Measurements from ENCODE around the gene CLMP. TPM values are rescaled to one million over a fixed set of nuclear protein-coding genes. Genes with fewer than 3 reads are reported as not detected.
A peak's percentile ranks its signal among the peaks of the same experiment; 100 is the strongest.
"Not testable (repeated sequence)": the region's sequence is repeated elsewhere in the genome, so short reads cannot be mapped to it uniquely, and the experiment has no call there.

Gene CLMP
- total RNA-seq, 2 experiments from 2014 or later: 0.25 to 0.31 TPM

DNA sequence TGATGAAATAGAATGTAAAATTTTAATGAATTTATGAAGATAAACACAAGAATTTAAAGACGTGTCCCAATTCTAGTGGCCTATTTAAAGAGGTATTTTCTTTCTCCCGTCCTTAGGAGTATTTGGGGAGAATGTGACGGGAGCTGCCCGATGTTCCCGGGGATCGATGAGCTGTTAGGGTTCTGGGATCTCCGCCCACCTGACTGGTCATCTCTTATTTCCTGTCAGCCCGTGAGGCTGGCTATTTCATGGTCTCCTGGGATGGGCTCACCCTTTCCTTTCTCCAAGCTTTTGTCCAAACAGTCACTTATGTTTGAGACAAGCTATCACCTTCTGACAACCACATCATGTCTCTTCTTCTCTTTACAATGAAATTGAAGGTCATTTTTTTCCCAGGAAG, 16.9 kb upstream of the CLMP start:
- Mint-ChIP-seq H3K27me3 (peaks cover 82% of the 10 kb centered on the region), H3K4me1 (peaks cover 1% of the 10 kb centered on the region), H3K4me3 (no peak overlapping the region), H3K36me3 (no peaks in the 10 kb centered on the region), H3K27ac (no peak overlapping the region), H3K9me3 (no peaks in the 10 kb centered on the region)
- no peak for DNase-seq
- no peak for ATAC-seq (ENCODE audit: low read depth)
- POLR2A ChIA-PET: no interaction called here

DNA sequence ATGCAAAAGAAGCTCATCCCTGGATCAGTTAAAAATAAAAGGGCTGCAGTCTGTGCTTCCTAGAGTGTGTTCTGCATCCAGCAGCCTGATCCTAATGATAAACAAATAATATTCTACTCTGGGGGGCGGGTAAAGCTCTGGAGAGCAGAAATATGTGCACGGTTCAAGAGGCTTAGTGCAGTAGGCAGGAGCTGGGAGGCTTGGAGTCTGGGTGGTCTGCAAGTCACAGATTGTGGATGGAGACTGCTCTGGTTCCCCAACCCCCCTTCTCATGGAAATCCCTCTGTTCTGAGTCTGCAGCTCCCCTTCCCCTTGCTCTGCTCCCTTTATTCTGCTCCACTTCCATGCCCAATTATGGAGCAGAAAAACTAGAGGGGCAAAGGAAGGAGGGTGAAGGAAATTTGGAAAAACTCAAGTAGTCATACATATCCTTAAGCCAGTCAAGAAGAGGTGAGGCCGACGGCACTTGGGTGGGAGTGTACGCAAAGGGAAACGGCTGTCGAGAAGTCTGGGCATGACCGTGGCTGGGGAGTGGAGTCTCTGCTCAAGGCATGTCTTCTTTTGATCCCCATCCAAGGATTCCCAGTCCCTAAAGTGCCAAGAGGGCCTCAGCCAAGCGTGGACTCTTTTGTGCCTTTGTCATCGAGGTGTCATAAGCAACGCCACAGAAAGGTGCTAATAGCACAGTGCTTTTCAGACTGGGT, 16.3 kb upstream of the CLMP start:
- ATAC-seq (ENCODE audit: low read depth): no peak

DNA sequence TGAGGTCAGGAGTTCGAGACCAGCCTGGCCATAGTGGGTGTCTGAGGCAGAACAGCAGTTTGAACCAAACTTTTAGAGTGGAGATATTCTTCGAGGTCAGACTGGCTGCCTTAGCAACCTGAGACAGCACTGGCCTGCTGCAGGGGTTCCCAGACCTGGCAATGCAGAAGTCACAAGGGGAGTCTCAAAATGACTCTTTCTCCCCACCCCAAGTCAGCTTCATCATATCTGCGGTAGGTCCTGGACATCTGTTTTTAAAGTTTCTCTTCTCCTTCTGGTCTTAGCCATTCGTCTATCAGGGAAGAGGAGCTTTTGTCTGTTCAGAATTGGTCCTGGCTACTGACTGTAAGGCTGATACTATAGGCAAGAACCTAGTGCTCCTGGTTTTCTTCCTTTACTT, 14.5 kb upstream of the CLMP start:
- no peak overlapping the region for H3K4me3 Mint-ChIP-seq
- ATAC-seq (ENCODE audit: low read depth) (no peak), DNase-seq (no peak)
- H3K27me3 Mint-ChIP-seq: peaks cover 73% of the 10 kb centered on the region
- no peaks in the 10 kb centered on the region for H3K9me3 Mint-ChIP-seq
- H3K27ac Mint-ChIP-seq: no peak overlapping the region
- POLR2A ChIA-PET: no interaction called here
- no peaks in the 10 kb centered on the region for H3K36me3 Mint-ChIP-seq
- H3K4me1 Mint-ChIP-seq: peaks cover 1% of the 10 kb centered on the region

More for the DNA sequence above, 16.3 kb upstream of the CLMP start:
- Mint-ChIP-seq H3K27ac (no peak overlapping the region), H3K4me3 (no peak overlapping the region), H3K4me1 (peaks cover 1% of the 10 kb centered on the region), H3K36me3 (no peaks in the 10 kb centered on the region), H3K27me3 (peaks cover 81% of the 10 kb centered on the region), H3K9me3 (no peaks in the 10 kb centered on the region)
- POLR2A ChIA-PET: no interaction called here
- no peak for DNase-seq

DNA sequence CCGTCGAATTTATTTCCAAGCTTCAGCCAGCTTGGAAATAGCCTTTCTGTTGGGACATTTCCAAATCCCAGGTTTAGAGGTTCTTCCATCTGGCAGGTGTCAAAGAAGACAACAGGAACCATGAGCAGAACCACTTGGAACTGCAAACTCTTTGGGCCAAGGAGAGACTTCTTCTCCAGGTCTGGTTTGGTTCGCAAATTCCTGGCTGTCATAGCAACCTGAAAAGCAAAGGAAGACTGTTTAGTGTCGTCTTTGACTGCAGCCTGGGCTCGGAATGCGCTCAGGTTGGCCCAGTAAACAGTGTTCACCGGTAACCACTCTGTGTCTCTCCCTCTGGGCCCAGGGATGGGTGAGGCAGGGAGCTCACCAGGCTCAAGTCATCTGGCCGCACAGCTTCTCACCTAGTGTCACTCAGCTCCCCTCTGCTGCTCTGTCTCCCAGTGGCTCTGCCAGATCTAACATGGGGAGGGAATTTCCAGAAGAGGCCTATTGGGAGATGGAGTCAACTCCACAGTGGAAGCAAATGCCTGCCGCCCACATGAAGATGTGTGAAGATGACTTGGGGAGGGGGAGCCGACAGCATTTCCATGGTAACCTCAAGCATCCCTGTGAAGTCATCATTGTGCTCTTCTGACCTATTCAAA, 11.9 kb upstream of the CLMP start:
- POLR2A ChIA-PET: no interaction called here

DNA sequence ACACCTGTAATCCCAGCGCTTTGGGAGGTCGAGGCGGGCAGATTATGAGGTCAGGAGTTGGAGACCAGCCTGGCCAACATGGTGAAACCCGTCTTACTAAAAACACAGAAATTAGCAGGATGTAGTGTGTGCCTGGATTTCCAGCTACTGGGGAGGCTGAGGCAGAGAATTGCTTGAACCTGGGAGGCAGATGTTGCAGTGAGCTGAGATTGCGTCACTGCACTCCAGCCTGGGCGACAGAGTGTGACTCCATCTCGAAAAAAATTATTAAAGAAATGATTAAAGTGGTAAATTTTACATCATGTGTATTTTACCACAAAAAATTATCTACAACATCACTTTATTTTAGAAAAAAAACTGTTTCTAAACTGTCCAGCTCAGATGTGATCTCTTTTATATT, 11.0 kb upstream of the CLMP start:
- POLR2A ChIA-PET; H3K27ac Mint-ChIP-seq; H3K9me3 Mint-ChIP-seq; H3K4me1 Mint-ChIP-seq; ATAC-seq (ENCODE audit: low read depth); H3K4me3 Mint-ChIP-seq; H3K36me3 Mint-ChIP-seq; DNase-seq: not testable (repeated sequence)
- peaks cover 56% of the 10 kb centered on the region for H3K27me3 Mint-ChIP-seq

More for the DNA sequence above, 11.9 kb upstream of the CLMP start:
- peaks cover 56% of the 10 kb centered on the region for H3K27me3 Mint-ChIP-seq
- no peak for DNase-seq
- H3K36me3 Mint-ChIP-seq: no peaks in the 10 kb centered on the region
- H3K9me3 Mint-ChIP-seq: no peaks in the 10 kb centered on the region
- H3K27ac Mint-ChIP-seq: no peak overlapping the region
- ATAC-seq (ENCODE audit: low read depth): no peak
- peaks cover 1% of the 10 kb centered on the region for H3K4me1 Mint-ChIP-seq
- H3K4me3 Mint-ChIP-seq: no peak overlapping the region

DNA sequence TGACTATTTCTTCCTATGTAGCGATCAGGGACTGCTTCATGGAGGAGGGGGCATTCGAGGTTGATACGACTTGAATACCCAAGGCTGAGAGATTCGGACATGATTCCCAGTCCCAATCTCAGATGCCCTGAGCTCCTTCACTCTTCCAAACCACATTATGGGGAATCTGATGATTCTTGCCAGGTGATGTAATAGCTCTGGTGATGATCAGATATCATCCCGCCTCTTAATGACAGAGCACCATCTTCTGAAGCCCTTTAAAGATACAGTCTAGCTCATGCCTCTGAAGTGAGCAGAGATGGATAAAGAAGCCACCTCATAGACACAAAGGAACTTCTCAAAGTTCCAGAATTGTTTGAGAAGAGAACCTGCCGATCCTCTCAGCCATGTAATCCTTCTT, 8.9 kb upstream of the CLMP start:
- Mint-ChIP-seq H3K9me3 (no peaks in the 10 kb centered on the region), H3K36me3 (no peaks in the 10 kb centered on the region), H3K27ac (no peak overlapping the region), H3K4me1 (peaks cover 1% of the 10 kb centered on the region), H3K4me3 (no peak overlapping the region), H3K27me3 (peaks cover 51% of the 10 kb centered on the region)
- DNase-seq (no peak), ATAC-seq (ENCODE audit: low read depth) (no peak)
- POLR2A ChIA-PET: interaction anchor here (0.7 kb wide), 1 partner anchor 30 kb away, joined by 3 read pairs; no protein-coding TSS in a partner anchor

DNA sequence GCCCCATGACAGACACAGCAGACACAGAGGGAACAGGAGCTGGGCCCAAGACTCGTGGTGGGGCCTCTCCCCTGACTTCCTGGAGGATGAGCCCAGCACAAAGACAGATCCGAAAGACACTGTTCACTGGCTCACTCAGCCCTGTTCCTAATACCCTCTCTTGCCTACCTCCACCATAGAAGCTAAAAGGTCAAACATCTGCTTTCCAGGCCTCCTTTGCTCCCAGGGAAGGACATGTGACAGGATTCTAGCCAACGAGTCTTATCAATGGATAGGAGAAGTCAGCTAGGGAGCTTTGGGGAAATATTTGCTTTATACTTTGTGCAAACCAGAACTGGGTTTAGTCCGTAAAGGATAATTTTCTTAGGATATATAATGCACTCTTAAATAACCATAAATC, 8.4 kb upstream of the CLMP start:
- POLR2A ChIA-PET: no interaction called here
- H3K27me3 Mint-ChIP-seq: peaks cover 50% of the 10 kb centered on the region
- H3K36me3 Mint-ChIP-seq: no peaks in the 10 kb centered on the region
- H3K27ac Mint-ChIP-seq: no peak overlapping the region
- ATAC-seq (ENCODE audit: low read depth) (no peak), DNase-seq (no peak)
- H3K4me1 Mint-ChIP-seq: peaks cover 1% of the 10 kb centered on the region
- no peak overlapping the region for H3K4me3 Mint-ChIP-seq
- H3K9me3 Mint-ChIP-seq: no peaks in the 10 kb centered on the region

DNA sequence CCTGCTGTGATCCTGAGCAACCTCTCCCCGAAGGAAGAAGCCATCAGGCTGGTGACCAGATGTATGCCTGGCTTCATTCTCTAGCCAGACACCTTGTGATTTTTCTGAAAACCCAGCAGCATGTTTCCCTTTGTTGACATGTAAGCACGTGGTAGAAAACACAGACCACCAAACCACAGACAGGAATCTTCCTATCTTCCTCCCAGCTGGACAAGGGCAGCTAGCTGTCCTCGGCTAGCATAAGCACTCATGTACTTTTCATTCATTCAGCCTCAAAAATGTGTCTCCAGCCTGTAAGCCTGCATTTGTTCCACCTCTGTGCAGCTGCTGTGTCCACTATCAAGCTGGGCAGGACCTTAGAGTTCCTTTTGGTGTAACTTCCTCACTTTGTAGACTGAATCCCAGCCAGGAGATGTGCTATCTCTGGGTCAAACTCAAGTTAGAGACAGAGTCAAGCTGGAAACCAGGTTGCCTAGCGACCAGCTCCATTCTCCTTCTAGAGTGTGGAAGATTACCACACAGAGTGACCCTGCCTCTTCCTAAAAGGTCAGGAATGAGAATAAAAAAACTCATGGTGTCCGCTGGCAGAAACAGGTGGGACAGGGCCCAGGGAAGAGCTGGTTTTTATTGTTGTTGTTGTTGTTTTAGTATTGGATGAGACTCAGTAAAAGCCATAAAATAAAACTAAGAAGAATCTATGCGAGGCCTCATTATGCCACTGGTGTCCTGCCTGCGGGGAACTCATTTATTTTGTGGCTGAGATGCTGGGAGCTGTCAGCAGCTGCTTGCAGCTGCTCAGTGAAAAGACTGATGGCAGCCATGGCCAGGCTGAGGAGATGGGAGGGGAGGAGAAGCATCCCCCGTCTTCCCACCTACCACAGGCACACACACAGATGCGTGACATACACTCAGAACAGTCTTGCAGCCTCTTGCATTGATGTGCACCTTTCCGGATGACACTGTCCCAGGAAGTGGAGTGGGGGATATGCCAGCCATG, 7.4 kb upstream of the CLMP start:
- H3K4me3 Mint-ChIP-seq: no peak overlapping the region
- H3K9me3 Mint-ChIP-seq: no peaks in the 10 kb centered on the region
- H3K27ac Mint-ChIP-seq: no peak overlapping the region
- no peaks in the 10 kb centered on the region for H3K36me3 Mint-ChIP-seq
- DNase-seq (no peak), ATAC-seq (ENCODE audit: low read depth) (no peak)
- H3K27me3 Mint-ChIP-seq: peaks cover 54% of the 10 kb centered on the region
- H3K4me1 Mint-ChIP-seq: no peaks in the 10 kb centered on the region
- POLR2A ChIA-PET: no interaction called here

DNA sequence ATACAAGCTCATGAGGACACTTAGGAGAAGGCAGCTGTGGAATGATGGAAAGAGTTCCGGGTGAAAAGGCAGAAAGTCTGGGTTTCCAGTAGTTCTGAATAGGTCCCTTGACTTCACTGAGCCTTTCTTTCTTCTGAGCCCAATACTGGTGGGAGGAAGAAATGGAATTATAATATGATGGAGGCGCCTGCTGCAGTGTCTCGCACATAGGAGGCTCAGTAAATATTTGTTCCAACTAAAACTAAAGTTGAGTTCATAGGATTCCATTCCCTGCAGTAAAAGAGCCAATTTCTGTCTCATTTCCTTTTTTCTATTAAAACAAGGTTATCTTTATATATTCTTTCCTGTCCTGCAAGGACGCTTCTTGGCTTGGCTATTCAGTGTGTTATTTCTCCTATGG, 5.2 kb upstream of the CLMP start:
- Mint-ChIP-seq H3K36me3 (no peaks in the 10 kb centered on the region), H3K9me3 (no peaks in the 10 kb centered on the region), H3K27ac (no peak overlapping the region), H3K4me3 (no peak overlapping the region), H3K4me1 (peaks cover 5% of the 10 kb centered on the region), H3K27me3 (peaks cover 58% of the 10 kb centered on the region)
- DNase-seq: no peak
- no peak for ATAC-seq (ENCODE audit: low read depth)
- POLR2A ChIA-PET: no interaction called here

DNA sequence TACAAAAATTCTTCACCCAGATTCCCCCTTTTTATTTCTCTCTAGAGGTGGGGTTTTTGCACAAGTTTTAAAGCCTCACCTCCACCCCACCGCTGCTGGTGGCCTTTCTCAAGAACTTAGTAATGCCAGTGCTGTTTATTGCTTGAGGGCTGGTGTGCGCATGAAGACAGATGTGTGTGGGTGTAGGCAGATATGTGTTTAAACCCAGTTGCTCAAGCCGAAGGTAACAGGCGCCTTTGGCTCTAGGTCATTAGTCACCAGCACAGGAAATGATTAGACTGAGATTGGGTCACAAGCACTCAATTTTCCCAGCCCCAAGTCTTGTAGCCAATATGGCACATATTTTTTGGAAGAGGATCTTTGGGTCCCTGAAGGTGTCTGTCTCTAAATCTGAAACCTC, 2.7 kb upstream of the CLMP start:
- Mint-ChIP-seq H3K4me1 (peaks cover 14% of the 10 kb centered on the region), H3K27me3 (peaks cover 77% of the 10 kb centered on the region), H3K27ac (no peak overlapping the region), H3K36me3 (no peaks in the 10 kb centered on the region), H3K4me3 (no peak overlapping the region), H3K9me3 (no peaks in the 10 kb centered on the region)
- DNase-seq (no peak), ATAC-seq (ENCODE audit: low read depth) (no peak)
- POLR2A ChIA-PET: no interaction called here

DNA sequence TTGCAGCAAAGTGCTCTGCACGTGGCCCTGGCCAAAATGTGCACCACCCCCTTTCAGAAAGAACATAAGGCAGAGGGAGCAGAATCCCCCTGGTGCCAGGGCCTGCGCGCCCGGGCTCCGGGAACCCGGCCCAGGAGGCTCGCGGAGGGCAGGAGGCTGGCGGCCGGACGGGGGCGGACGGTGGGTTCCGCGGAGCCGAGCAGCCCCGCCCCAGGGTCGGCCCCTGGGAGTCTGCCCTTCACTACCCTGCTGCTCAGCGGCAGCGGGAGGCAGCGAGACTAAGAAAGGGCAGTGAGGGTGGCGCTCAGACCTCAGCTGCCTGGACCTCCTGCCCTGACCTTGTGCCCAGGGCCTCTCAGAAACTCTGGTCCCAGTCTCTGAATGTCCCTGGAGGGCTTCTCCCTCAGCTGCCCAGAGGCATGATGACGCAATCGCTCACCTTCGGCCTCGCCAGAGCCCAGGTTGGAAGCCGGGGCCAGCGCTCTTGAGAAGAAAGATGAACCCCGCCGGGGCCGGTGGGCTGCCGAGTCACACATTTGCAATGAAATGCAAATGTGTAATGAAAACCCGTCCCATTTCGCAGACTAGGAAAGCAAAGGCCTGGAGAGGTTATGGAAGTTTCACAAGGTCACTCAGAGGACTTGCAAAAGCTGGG, 1.1 kb upstream of the CLMP start:
- Mint-ChIP-seq H3K36me3 (no peaks in the 10 kb centered on the region), H3K9me3 (peaks cover 1% of the 10 kb centered on the region), H3K27me3 (peaks cover 77% of the 10 kb centered on the region), H3K4me1 (peaks cover 28% of the 10 kb centered on the region), H3K27ac (no peak overlapping the region), H3K4me3 (peak overlapping the region; percentile 77)
- POLR2A ChIA-PET: no interaction called here
- DNase-seq (no peak), ATAC-seq (ENCODE audit: low read depth) (no peak)

DNA sequence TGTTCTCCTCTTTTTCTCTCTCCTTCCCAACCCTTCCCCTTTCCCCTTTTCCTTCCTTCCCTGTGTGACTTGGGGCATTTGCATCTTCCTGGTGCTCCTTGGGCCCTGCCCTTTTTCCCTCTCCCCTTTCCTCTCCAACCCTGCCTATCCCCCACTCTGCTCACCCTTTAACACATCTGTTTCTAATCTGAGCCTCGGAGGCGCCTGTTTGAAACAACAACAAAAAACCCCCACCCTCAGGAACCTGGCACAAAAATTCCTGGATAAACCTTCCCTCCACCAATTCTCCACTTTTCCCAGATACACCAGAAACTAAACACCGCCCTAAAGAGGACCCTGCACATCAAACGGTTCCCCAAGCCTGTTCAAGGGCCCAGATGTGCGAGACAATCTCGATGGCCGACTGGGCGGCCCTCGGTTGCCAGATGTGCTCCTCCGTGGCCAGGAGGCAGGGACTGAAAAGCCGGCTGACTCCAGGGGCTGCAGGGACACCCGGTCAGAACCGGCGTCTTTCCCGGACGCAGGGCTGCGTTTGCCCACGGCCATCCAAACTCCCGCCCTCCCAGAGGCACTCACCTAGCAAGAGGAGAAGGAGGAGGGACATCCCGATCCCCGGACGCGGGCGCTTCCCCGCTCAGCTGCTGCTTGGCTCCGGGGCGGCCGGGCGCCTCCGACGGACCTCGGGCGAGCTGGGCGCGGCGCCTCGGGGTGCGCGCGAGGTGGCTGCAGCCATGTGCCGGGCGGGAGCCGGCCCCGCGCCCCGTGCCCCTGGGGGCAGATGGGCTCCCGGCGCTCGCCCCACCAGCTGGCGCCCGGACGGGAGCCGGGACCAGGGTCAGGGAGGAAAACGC, 486 bp downstream of the CLMP start:
- peak overlapping the region; percentile 22 for H3K4me3 Mint-ChIP-seq

More for the DNA sequence above, 486 bp downstream of the CLMP start:
- POLR2A ChIA-PET: no interaction called here
- ATAC-seq (ENCODE audit: low read depth) (peak; percentile 17), DNase-seq (peak; percentile 37)
- Mint-ChIP-seq H3K9me3 (peaks cover 3% of the 10 kb centered on the region), H3K36me3 (no peaks in the 10 kb centered on the region), H3K4me1 (peaks cover 33% of the 10 kb centered on the region), H3K27ac (no peak overlapping the region), H3K27me3 (peaks cover 85% of the 10 kb centered on the region)

All from activated naive CD8-positive, alpha-beta T cell treated with anti-CD3 and anti-CD28 coated beads, Interleukin-2, amount 10 ng/mL, durations not matched to agents 7 days and 5 days (primary cell).